ENCODE measurements around the gene TFF2.

The TFF2 gene

GRCh38 chr21:42356650-42357049 is 5.9 kb upstream of the TFF2 start:
- DNase-seq (ENCODE audit: low read depth) = no peak
- no peak for TF ChIP-seq CTCF (IDR thresholded peaks at IDR 0.05; ENCODE audit: control insufficient read depth, insufficient read depth, low read depth, low read length, missing control alignments)
- no peak overlapping the region for H3K4me3 ChIP-seq (ENCODE audit: control insufficient read depth, low read depth, low read length)

GRCh38 chr21:42356046-42356445 is 5.3 kb upstream of the TFF2 start:
- no peak overlapping the region for H3K4me3 ChIP-seq (ENCODE audit: control insufficient read depth, low read depth, low read length)
- TF ChIP-seq CTCF (IDR thresholded peaks at IDR 0.05; ENCODE audit: control insufficient read depth, insufficient read depth, low read depth, low read length, missing control alignments) = no peak
- no peak for DNase-seq (ENCODE audit: low read depth)

GRCh38 chr21:42353623-42354022 is 2.8 kb upstream of the TFF2 start:
- no peak overlapping the region for H3K4me3 ChIP-seq (ENCODE audit: control insufficient read depth, low read depth, low read length)
- DNase-seq (ENCODE audit: low read depth) = no peak
- TF ChIP-seq CTCF (IDR thresholded peaks at IDR 0.05; ENCODE audit: control insufficient read depth, insufficient read depth, low read depth, low read length, missing control alignments) = no peak

- DNase-seq (ENCODE audit: low read depth) = no peak
- H3K4me3 ChIP-seq (ENCODE audit: control insufficient read depth, low read depth, low read length) = no peak overlapping the region
- TF ChIP-seq CTCF (IDR thresholded peaks at IDR 0.05; ENCODE audit: control insufficient read depth, insufficient read depth, low read depth, low read length, missing control alignments) = no peak
Measured at GRCh38 chr21:42352441-42353095, 1.8 kb upstream of the TFF2 start.

- no peak for DNase-seq (ENCODE audit: low read depth)
- H3K4me3 ChIP-seq (ENCODE audit: control insufficient read depth, low read depth, low read length) = no peak overlapping the region
- TF ChIP-seq CTCF (IDR thresholded peaks at IDR 0.05; ENCODE audit: control insufficient read depth, insufficient read depth, low read depth, low read length, missing control alignments) = no peak
Measured at GRCh38 chr21:42351626-42352440, 1.0 kb upstream of the TFF2 start.

- TF ChIP-seq CTCF (IDR thresholded peaks at IDR 0.05; ENCODE audit: control insufficient read depth, insufficient read depth, low read depth, low read length, missing control alignments) = no peak
- no peak for DNase-seq (ENCODE audit: low read depth)
- H3K4me3 ChIP-seq (ENCODE audit: control insufficient read depth, low read depth, low read length) = no peak overlapping the region
Measured at GRCh38 chr21:42350318-42350910, 380 bp downstream of the TFF2 start.
